Activated T-helper 1 cell treated with anti-CD3 and anti-CD28 coated beads, Interleukin-12 subunit alpha, Interleukin-12 subunit beta, Interleukin-2, Interleukin-4 antibody, amounts not matched to agents 30 ng/mL and 10 ng/mL and 1 ng/mL, durations not matched to agents 14 hours and 24 hours and 36 hours (primary cell): ENCODE results near the gene ENAH. TPM values are rescaled to one million over a fixed set of nuclear protein-coding genes. Genes with fewer than 3 reads are reported as not detected.
"Not testable (repeated sequence)": the region's sequence is repeated elsewhere in the genome, so short reads cannot be mapped to it uniquely, and the experiment has no call there.

ENCODE experiments used
- DNase-seq: peaks from one replicate; pipeline ENCODE4 v3.0.0; 2021; ENCODE audit warnings: low spot score
- H3K27ac Mint-ChIP-seq: one replicate; pipeline ENCODE4 v1.8.0; 2021; ENCODE audit warnings: mild to moderate bottlenecking, mixed read lengths
- H3K27me3 Mint-ChIP-seq: one replicate; pipeline ENCODE4 v1.8.0; 2022; ENCODE audit warnings: mild to moderate bottlenecking, moderate library complexity, mixed read lengths; ENCODE audit not compliant: insufficient read depth
- H3K36me3 Mint-ChIP-seq: one replicate; pipeline ENCODE4 v1.8.0; 2021; ENCODE audit warnings: low read depth, mixed read lengths
- H3K4me1 Mint-ChIP-seq: one replicate; pipeline ENCODE4 v1.8.0; 2021; ENCODE audit warnings: low read depth, mixed read lengths
- H3K4me3 Mint-ChIP-seq: one replicate; pipeline ENCODE4 v1.8.0; 2021; ENCODE audit warnings: mild to moderate bottlenecking, moderate library complexity, mixed read lengths
- H3K9me3 Mint-ChIP-seq: one replicate; pipeline ENCODE4 v1.8.0; 2021; ENCODE audit warnings: mixed read lengths
- intact Hi-C: fragments of 100-400 bp; cut with micrococcal nuclease; formaldehyde crosslinking; loops from one replicate; pipeline ENCODE4 v1.15.1; 2024
- total RNA-seq: library from RNA; stranded (reverse); gene quantifications from 2 replicates; pipeline ENCODE4 v1.2.3, GENCODE V29; 2022

The ENAH gene
- total RNA-seq, 1 donor from 2014 or later: 0.23 TPM

DNA sequence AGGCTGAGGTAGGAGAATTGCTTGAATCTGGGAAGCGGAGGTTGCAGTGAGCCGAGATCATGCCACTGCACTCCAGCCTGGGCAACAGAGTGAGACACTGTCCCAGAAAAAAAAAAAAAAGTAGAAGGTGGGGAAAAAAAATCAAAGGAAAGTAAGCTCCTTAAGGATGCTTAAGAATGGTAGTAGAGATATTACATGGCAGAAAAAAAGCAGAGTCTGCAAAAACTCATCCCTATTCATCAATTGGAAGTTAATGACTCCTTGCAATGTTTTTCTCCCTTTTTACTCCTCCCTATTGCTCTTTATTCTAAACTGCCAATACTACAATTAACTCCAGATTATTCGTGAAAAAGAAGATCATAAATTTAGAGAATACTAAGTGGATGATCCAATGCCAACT, 23.4 kb downstream of the ENAH start:
- intact Hi-C loops: no loop called here
- Mint-ChIP-seq H3K4me1 (no peaks in the 10 kb centered on the region), H3K36me3 (no peaks in the 10 kb centered on the region), H3K27ac (no peak overlapping the region), H3K4me3 (no peak overlapping the region), H3K27me3 (peaks cover 18% of the 10 kb centered on the region), H3K9me3 (no peaks in the 10 kb centered on the region)
- no peak for DNase-seq

DNA sequence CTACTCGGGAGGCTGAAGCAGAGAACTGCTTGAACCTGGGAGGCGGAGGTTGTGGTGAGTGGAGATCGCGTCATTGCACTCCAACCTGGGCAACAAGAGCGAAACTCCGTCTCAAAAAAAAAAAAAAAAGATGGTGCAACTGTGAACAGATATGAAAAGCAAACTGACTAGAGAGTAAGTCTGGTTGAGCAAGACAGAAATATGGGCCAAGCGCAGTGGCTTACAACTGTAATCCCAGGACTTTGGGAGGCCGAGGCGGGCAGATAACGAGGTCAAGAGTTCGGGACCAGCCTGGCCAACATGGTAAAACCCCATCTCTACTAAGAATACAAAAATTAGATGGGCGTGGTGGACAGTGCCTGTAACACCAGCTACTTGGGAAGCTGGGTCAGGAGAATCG, 24.1 kb downstream of the ENAH start:
- H3K4me1 Mint-ChIP-seq, H3K4me3 Mint-ChIP-seq, intact Hi-C loops, DNase-seq, H3K9me3 Mint-ChIP-seq, H3K27ac Mint-ChIP-seq, H3K36me3 Mint-ChIP-seq: not testable (repeated sequence)
- peaks cover 18% of the 10 kb centered on the region for H3K27me3 Mint-ChIP-seq

DNA sequence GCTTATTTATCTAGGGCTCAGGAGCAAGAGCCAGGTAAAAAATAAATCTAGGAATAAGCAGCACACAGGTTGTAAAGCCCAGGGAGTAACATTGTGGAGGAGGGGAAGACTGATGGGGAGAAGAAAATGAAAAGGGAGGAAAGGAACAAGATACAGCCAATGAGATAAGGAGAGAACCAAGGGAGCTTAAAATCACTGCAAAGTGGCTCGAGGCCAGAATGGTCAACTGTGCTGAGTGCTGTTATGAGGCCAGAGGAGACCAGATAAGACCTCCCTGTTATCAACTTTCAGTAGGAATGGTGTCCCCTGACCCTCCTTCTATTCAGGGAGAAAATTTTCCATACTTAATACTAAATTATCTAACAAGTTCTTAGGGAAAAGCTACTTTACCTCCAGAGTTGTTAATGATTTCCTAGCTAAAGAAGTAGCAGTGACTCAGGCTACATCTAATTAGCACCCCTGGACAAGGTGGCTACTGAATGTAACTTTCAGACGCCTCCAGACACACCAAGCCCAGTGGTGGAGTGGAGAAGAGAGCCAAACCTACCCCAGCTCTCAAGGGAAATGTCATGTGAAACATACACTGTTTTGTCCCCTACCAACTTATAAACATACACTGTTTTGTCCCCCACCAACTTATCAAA, 25.5 kb downstream of the ENAH start:
- Mint-ChIP-seq H3K4me3 (no peak overlapping the region), H3K27ac (no peak overlapping the region), H3K36me3 (no peaks in the 10 kb centered on the region), H3K4me1 (no peaks in the 10 kb centered on the region), H3K9me3 (no peaks in the 10 kb centered on the region), H3K27me3 (peaks cover 15% of the 10 kb centered on the region)
- DNase-seq: no peak
- intact Hi-C loops: no loop called here

DNA sequence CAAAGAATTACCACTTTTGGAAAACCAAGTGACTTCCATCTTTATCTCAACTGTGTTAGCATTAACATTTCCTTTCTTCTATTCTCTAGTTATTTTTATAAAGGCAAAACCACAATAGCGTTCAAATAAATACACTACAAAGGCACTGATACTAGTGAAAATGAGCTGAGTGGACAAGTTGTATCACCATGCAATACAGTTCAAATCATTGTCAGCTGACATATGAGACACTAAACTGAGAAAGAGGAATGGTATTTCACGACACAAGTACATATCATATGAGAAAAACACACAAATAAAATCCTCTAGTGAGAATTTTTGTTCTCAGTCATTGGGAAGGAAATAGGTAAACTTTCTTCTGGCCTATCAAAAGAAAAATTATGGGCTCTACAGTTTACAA, 26.2 kb downstream of the ENAH start:
- Mint-ChIP-seq H3K9me3 (no peaks in the 10 kb centered on the region), H3K4me1 (no peaks in the 10 kb centered on the region), H3K27ac (no peak overlapping the region), H3K36me3 (no peaks in the 10 kb centered on the region), H3K4me3 (no peak overlapping the region), H3K27me3 (peaks cover 12% of the 10 kb centered on the region)
- intact Hi-C loops: no loop called here
- DNase-seq: no peak

DNA sequence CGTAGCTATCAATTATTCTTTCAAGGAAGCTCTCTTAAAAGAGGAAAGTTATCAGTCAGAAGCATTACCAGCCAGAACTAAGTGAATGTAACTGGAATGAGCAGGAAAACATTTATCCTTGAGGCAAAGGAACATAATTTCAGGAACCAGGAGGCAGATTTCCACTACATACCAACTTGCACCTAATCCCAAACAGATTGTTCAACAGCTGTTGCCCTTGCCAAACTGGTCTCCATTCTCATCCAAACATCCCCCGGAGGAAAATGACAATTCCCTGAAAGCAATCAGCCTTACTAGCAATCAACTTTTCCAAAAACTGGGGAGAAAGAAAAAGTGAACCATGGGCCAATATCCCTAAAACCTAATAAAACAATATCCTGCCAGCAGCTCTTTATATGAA, 35.0 kb downstream of the ENAH start:
- Mint-ChIP-seq H3K4me1 (no peaks in the 10 kb centered on the region), H3K27ac (no peak overlapping the region), H3K36me3 (no peaks in the 10 kb centered on the region), H3K27me3 (peaks cover 2% of the 10 kb centered on the region), H3K4me3 (no peak overlapping the region), H3K9me3 (no peaks in the 10 kb centered on the region)
- intact Hi-C loops: no loop called here
- DNase-seq: no peak

DNA sequence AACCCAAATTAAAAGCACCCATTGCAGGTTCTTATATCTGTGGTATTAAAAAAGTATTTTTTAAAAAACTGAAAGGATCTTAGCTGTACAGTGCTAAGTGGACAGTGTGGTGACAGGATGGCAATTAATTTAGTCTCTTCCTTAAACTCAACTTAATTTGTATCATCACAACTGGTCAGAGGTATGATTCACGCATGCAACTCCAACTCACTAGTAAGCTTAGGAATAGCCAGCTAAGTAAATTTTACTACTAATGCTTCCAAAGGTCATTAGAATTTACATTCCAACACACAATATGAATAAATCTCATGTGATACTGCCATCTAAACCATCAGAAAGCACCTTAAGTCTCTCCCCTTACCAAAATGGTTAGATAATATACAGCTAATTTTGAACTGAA, 35.4 kb downstream of the ENAH start:
- Mint-ChIP-seq H3K4me3 (no peak overlapping the region), H3K27me3 (peaks cover 2% of the 10 kb centered on the region), H3K9me3 (no peaks in the 10 kb centered on the region), H3K4me1 (no peaks in the 10 kb centered on the region), H3K27ac (no peak overlapping the region), H3K36me3 (no peaks in the 10 kb centered on the region)
- intact Hi-C loops: no loop called here
- DNase-seq: no peak

DNA sequence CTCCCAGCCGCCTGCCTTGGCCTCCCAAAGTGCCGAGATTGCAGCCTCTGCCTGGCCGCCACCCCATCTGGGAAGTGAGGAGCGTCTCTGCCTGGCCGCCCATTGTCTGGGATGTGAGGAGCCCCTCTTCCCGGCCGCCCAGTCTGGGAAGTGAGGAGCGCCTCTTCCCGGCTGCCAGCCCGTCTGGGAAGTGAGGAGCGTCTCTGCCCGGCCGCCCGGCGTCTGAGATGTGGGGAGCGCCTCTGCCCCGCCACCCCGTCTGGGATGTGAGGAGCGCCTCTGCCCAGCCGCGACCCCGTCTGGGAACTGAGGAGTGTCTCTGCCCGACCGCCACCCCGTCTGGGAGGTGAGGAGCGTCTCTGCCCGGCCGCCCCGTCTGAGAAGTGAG, 37.5 kb downstream of the ENAH start:
- DNase-seq, H3K4me1 Mint-ChIP-seq, H3K27ac Mint-ChIP-seq, H3K9me3 Mint-ChIP-seq, H3K4me3 Mint-ChIP-seq, H3K36me3 Mint-ChIP-seq, intact Hi-C loops, H3K27me3 Mint-ChIP-seq: not testable (repeated sequence)

DNA sequence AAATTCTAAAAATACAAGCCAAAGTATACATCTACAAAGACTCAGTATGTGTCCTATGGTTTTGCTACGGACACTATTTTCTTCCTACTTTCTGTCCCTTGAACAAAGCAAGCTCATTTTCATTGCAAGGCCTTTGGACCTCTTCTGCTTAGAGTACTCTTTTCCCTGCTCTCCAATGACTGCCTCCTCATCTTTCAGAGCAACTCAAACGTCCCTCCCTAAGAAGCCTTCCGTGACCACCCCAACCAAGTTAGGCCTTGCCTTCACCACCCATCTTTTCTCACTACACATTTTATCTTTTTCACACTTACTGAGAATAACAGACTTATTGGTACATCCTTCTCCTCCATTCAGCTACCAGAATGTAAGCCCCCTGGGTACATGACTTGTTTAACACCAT, 39.9 kb downstream of the ENAH start:
- no peaks in the 10 kb centered on the region for H3K4me1 Mint-ChIP-seq
- no peaks in the 10 kb centered on the region for H3K9me3 Mint-ChIP-seq
- H3K36me3 Mint-ChIP-seq: no peaks in the 10 kb centered on the region
- no peak overlapping the region for H3K4me3 Mint-ChIP-seq
- no peak for DNase-seq
- H3K27ac Mint-ChIP-seq: no peak overlapping the region
- intact Hi-C loops: no loop called here
- peaks cover 5% of the 10 kb centered on the region for H3K27me3 Mint-ChIP-seq

DNA sequence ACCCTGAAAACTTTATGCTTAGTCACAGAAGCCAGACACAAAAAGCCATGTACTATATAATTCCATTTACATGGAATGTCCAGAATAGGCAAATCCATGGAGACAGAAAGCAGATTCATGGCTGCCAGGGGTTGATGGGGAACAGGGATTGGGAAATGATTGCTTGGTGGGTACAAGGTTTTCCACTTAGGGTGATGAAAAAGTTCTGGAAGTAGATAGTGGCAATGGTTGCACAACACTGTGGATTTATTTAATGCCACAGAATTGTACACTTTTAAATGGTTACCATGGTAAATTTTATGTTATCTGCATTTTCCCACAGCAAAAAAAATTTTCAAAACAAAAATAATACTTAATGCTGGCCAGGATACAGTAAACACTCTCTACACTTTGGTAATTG, 40.6 kb downstream of the ENAH start:
- no peak for DNase-seq
- Mint-ChIP-seq H3K4me3 (no peak overlapping the region), H3K4me1 (no peaks in the 10 kb centered on the region), H3K36me3 (no peaks in the 10 kb centered on the region), H3K9me3 (no peaks in the 10 kb centered on the region), H3K27ac (no peak overlapping the region), H3K27me3 (peaks cover 5% of the 10 kb centered on the region)
- intact Hi-C loops: no loop called here

DNA sequence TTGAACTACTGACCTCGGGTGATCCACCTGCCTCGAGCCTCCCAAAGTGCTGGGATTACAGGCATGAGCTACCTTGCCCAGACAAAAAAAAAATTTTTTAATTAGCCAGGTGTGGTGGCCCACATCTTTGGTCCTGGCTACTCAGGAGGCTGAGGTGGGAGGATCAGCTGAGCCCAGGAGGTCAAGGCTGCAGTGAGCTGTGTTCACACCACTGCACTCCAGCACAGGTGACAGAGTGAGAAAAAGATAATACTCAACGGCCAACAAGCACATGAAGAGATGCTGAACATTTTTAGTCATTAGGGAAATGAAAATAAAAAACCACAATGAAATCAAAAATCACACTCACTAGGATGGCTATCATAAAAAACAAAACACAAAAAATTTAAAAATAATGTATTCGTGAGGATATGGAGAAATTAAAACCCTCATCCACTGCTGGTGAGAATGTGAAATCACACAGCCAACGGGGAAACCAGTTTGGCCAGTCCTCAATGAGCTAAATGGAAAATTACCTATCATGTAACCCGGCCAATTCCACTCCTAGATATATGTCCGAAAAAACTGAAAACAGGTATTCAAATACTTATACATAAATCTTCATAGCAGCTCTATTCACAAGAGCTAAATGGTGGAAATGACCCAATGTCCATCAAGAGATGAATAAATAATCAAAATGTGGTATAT, 41.2 kb downstream of the ENAH start:
- Mint-ChIP-seq H3K27ac (no peak overlapping the region), H3K4me1 (no peaks in the 10 kb centered on the region), H3K27me3 (peaks cover 5% of the 10 kb centered on the region), H3K36me3 (no peaks in the 10 kb centered on the region), H3K4me3 (no peak overlapping the region), H3K9me3 (no peaks in the 10 kb centered on the region)
- intact Hi-C loops: no loop called here
- no peak for DNase-seq

DNA sequence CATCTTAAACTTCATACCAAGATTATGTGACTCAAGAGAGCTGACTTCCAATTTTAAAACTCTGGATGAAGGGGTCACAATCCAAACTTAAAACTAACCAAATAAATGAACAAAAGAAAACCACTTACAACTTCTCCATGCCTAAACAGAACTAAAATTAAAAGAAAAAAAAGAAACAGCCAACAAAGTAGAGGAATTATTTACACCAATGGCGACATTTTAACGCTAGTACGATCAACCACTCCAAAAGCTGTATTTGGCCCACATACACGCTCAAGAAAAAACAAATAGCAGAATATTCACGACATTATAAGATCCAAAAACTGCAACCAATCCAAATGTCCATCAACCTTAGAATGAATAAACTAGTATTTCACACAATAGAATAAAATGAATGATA, 42.4 kb downstream of the ENAH start:
- Mint-ChIP-seq H3K4me1 (no peaks in the 10 kb centered on the region), H3K9me3 (no peaks in the 10 kb centered on the region), H3K27me3 (peaks cover 5% of the 10 kb centered on the region), H3K36me3 (no peaks in the 10 kb centered on the region), H3K27ac (no peak overlapping the region), H3K4me3 (no peak overlapping the region)
- no peak for DNase-seq
- intact Hi-C loops: no loop called here

DNA sequence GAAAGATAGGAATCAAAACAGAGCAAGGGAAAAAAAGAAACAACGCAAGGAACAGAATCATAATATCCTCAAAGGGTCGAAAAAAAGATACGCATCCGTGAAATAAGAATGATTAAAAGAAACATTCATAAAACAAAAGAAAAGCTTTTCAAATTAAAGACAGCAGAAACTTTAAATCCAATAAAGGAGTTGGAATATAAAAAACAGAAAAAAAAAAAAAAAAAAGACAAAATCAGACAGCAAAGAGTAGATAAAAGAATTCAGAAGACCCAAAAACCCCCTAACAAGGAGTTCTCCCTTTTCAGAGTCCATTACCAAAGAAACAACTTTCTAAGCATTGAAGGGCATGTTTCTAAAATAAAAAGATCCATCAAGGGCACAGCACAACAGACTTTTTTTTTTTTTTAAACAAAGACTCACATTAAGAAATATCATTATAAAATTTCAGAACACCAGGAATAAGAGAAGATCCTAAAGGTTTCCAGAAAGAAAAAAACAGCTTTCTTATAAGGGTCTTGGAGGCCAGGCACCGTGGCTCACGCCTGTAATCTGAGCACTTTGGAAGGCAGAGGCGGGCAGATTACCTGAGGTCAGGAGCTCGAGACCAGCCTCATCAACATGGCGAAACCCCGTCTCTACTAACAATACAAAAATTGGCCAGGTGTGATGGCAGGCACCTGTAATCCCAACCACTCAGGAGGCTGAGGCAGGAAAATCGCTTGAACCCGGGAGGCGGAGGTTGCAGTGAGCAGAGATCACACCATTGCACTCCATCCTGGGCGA, 44.7 kb downstream of the ENAH start:
- Mint-ChIP-seq H3K4me1 (no peaks in the 10 kb centered on the region), H3K27me3 (peaks cover 9% of the 10 kb centered on the region), H3K27ac (no peak overlapping the region), H3K9me3 (no peaks in the 10 kb centered on the region), H3K4me3 (no peak overlapping the region), H3K36me3 (no peaks in the 10 kb centered on the region)
- intact Hi-C loops: no loop called here
- no peak for DNase-seq

DNA sequence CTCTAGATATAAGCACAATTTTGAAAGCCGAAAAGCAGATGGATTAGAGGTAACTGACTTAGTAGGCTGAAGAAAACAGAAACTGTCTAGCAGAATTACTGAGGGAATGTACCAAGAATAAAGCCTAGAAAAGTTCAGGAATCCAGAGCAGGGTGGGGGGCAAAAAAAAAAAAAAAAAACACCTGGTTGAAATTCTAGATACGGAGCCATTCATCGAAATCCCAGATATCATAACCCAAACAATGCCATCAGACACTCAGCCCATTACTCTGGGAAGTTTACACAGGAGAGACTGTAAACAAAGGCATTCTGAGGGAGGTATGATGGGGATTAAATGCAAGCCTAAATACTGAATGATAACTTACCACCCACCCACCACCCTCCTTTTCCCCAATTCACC, 45.6 kb downstream of the ENAH start:
- no peak overlapping the region for H3K27ac Mint-ChIP-seq
- intact Hi-C loops: no loop called here
- H3K4me3 Mint-ChIP-seq: no peak overlapping the region
- H3K36me3 Mint-ChIP-seq: no peaks in the 10 kb centered on the region
- H3K4me1 Mint-ChIP-seq: no peaks in the 10 kb centered on the region
- peaks cover 10% of the 10 kb centered on the region for H3K27me3 Mint-ChIP-seq
- H3K9me3 Mint-ChIP-seq: no peaks in the 10 kb centered on the region
- DNase-seq: no peak
